Progenitor cell of endocrine pancreas (in vitro differentiated cells): Measurements from ENCODE around the gene SLC25A51. TPM values are rescaled to one million over a fixed set of nuclear protein-coding genes. Genes with fewer than 3 reads are reported as not detected.

ENCODE experiments used
- DNase-seq: peaks from one replicate; pipeline ENCODE4 v3.0.0; 2021; ENCODE audit warnings: low spot score; ENCODE audit not compliant: unreplicated experiment
- H3K27ac Mint-ChIP-seq: 2 replicates; pipeline ENCODE4 v1.8.0; 2021; ENCODE audit warnings: mild to moderate bottlenecking, moderate library complexity, mixed read lengths
- H3K27me3 Mint-ChIP-seq: 2 replicates; pipeline ENCODE4 v1.8.0; 2021; ENCODE audit warnings: mixed read lengths
- H3K36me3 Mint-ChIP-seq: 2 replicates; pipeline ENCODE4 v1.8.0; 2022; ENCODE audit warnings: mixed read lengths; ENCODE audit not compliant: insufficient read depth
- H3K4me1 Mint-ChIP-seq: 2 replicates; pipeline ENCODE4 v1.8.0; 2021; ENCODE audit warnings: low read depth, mixed read lengths
- H3K4me3 Mint-ChIP-seq: 2 replicates; pipeline ENCODE4 v1.8.0; 2021; ENCODE audit warnings: low read depth, mild to moderate bottlenecking, moderate library complexity, mixed read lengths
- H3K9me3 Mint-ChIP-seq: 2 replicates; pipeline ENCODE4 v1.8.0; 2021; ENCODE audit warnings: low read depth, mixed read lengths
- total RNA-seq: library from RNA; stranded (reverse); gene quantifications from 2 replicates; pipeline ENCODE4 v1.2.1, GENCODE V29; 2021
- TF ChIP-seq, protein P1 (sequence below): fragments of 200-600 bp; sonication (generic); IDR thresholded peaks from one replicate; pipeline ENCODE4 v1.5.0; 2021; ENCODE audit warnings: antibody characterized with exemption, mild to moderate bottlenecking; ENCODE audit not compliant: unreplicated experiment

Gene SLC25A51
- total RNA-seq, 1 donor from 2014 or later, result 32.5 TPM

DNA sequence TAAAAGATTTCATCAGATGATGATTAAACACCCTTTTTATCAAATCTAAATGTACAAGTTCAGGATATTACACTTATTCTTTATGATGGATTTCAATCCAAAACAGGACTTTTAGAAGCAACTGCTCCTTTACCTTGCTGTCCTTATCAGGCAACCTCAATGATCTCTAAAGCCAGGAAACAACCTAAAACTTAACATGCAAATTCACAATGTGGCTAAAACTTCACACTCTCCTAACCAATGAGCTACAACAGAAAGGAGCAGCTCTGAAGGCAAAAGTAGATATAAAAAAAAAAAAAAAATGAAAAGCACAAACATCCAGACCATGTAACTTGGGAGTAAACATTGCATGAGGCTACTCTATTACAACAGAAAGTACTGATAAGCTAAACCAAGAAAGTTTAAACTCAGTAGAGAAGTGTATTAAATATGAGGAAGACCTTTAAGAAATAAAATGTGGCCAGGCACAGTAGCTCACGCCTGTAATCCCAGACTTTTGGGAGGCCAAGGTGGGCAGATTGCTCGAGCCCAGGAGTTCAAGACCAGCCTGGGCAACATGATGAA, 22.9 kb downstream of the SLC25A51 start:
- Mint-ChIP-seq H3K9me3 (peaks cover 4% of the 10 kb centered on the region), H3K27ac (no peak overlapping the region), H3K27me3 (no peaks in the 10 kb centered on the region), H3K4me3 (no peak overlapping the region), H3K4me1 (no peaks in the 10 kb centered on the region), H3K36me3 (peaks cover 25% of the 10 kb centered on the region)
- no peak for DNase-seq
- TF ChIP-seq, protein P1, sequence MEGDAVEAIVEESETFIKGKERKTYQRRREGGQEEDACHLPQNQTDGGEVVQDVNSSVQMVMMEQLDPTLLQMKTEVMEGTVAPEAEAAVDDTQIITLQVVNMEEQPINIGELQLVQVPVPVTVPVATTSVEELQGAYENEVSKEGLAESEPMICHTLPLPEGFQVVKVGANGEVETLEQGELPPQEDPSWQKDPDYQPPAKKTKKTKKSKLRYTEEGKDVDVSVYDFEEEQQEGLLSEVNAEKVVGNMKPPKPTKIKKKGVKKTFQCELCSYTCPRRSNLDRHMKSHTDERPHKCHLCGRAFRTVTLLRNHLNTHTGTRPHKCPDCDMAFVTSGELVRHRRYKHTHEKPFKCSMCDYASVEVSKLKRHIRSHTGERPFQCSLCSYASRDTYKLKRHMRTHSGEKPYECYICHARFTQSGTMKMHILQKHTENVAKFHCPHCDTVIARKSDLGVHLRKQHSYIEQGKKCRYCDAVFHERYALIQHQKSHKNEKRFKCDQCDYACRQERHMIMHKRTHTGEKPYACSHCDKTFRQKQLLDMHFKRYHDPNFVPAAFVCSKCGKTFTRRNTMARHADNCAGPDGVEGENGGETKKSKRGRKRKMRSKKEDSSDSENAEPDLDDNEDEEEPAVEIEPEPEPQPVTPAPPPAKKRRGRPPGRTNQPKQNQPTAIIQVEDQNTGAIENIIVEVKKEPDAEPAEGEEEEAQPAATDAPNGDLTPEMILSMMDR, result no peak

DNA sequence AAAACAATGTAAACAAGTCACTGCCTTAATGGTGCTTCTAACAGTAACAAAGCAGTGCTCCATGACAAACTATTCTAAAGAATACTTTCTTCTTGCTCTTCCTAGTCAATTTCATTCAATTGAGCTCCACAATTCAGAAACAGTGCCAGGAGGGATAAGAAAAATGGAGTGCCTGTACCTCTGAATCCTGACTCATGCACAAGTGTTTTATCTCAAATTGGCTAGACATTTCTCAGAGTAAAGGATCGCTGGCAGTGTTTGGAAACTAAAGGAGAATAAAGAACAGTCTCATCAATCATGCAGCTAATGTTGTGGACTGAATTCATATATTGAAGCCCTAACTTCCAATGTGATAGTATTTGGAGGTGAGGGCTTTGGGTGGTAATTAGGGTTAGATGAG, 27.6 kb downstream of the SLC25A51 start:
- Mint-ChIP-seq H3K4me3 (no peak overlapping the region), H3K9me3 (peaks cover 4% of the 10 kb centered on the region), H3K4me1 (no peaks in the 10 kb centered on the region), H3K36me3 (peaks cover 21% of the 10 kb centered on the region), H3K27me3 (no peaks in the 10 kb centered on the region), H3K27ac (no peak overlapping the region)
- no peak for DNase-seq
- TF ChIP-seq, protein P1, result no peak

DNA sequence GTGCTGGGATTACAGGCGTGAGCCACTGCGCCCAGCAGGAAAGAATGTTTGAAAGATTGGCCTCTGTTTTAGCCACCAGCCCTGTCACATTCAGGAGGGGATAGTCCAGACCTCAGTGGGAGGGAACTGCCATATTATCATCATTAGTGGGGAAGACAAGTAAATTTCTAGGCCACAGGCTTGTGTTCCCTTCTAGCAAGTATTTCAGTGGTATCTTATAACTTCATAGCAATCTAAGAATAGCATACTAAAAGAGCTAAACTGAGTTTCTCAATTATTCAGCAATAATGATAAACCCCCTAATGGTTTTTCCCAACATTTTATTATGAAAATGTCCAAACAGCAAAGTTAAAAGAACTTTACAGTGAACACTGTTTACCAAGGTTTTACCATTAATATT, 30.0 kb downstream of the SLC25A51 start:
- peaks cover 4% of the 10 kb centered on the region for H3K9me3 Mint-ChIP-seq
- no peak overlapping the region for H3K4me3 Mint-ChIP-seq
- no peak for DNase-seq
- TF ChIP-seq, protein P1, result no peak
- no peak overlapping the region for H3K27ac Mint-ChIP-seq
- peaks cover 15% of the 10 kb centered on the region for H3K36me3 Mint-ChIP-seq
- H3K27me3 Mint-ChIP-seq, result no peaks in the 10 kb centered on the region
- no peaks in the 10 kb centered on the region for H3K4me1 Mint-ChIP-seq

DNA sequence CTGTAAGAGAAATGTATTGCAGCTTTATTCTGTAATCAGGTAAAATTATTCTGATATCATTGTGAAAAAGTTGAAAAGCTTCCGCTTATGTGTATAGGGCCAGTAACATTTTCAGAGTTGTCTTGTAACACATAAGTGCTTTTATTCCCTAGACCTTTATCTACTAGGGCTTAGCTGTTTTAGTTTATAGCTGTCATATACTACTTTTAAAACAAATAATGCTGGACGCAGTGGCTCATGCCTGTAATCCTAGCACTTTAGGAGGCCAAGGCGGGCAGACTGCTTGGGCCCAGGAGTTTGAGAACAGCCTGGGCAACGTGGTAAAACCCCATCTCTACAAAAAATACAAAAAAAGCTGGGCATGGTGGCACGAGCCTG, 33.1 kb downstream of the SLC25A51 start:
- Mint-ChIP-seq H3K4me1 (no peaks in the 10 kb centered on the region), H3K9me3 (no peaks in the 10 kb centered on the region), H3K4me3 (no peak overlapping the region), H3K27ac (no peak overlapping the region), H3K36me3 (peaks cover 6% of the 10 kb centered on the region), H3K27me3 (no peaks in the 10 kb centered on the region)
- no peak for DNase-seq
- TF ChIP-seq, protein P1, result no peak

DNA sequence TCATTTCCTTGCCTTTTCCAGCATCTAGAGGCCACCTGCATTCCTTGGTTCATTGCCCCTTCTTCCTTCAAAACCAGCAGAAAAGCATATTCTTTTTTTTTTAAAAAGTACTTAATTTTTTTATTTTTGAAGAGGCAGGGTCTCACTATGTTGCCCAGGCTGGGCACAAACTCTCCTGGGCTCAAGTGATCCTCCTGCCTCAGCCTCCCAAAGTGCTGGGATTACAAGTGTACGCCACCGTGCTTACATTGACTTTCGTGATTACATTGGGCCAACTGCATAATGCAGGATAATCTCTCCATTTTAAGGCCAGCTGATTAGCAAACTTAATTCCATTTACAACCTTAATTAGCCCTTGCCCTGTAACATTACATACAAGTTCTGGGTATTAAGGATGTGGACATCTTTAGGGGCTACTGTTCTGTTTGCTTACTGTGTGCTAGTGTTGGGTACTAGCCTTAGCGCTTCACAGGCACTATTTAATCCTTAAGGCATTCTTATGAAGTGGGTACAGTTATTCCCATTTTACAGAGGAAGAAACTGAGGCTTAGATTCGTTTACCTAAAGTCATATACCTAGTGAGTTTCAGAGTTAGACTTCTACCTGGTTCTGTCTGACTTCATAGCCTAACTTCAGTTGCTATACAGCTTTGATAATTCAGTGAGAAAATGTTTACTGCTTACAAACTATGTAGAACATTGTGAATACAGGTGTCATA, 33.7 kb downstream of the SLC25A51 start:
- H3K27me3 Mint-ChIP-seq, result no peaks in the 10 kb centered on the region
- no peaks in the 10 kb centered on the region for H3K4me1 Mint-ChIP-seq
- H3K4me3 Mint-ChIP-seq, result no peak overlapping the region
- no peak overlapping the region for H3K27ac Mint-ChIP-seq
- H3K9me3 Mint-ChIP-seq, result no peaks in the 10 kb centered on the region
- H3K36me3 Mint-ChIP-seq, result peaks cover 5% of the 10 kb centered on the region
- TF ChIP-seq, protein P1, result no peak
- no peak for DNase-seq
